ENCODE measurements around the gene GLIS1. TPM values are rescaled to one million over a fixed set of nuclear protein-coding genes. Genes with fewer than 3 reads are reported as not detected.

GLIS1 gene
- total RNA-seq, 1 donor from 2014 or later = not detected

DNA sequence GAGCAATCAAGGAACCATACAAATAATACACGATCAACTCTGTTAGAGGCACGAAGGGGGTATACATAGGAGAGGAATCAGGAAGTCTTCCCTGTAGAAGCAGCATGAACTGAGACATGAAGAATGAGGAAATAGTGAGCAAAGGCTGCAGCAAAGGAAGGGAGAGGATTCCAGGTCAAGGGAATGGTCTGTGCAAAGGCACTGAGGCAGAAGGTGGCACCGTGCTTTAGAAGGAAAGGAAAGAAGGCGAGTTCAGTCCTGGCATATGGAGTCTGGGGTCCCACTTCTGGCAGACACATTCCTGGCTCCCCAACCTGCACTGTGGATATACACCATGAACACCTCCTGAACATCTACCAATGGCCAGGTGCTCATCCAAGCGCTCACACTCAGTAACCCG, 56.1 kb downstream of the GLIS1 start:
- POLR2A ChIA-PET = no interaction called here
- H3K4me3 Mint-ChIP-seq = no peak overlapping the region
- CTCF ChIA-PET = no interaction called here
- TF ChIP-seq, protein P1, sequence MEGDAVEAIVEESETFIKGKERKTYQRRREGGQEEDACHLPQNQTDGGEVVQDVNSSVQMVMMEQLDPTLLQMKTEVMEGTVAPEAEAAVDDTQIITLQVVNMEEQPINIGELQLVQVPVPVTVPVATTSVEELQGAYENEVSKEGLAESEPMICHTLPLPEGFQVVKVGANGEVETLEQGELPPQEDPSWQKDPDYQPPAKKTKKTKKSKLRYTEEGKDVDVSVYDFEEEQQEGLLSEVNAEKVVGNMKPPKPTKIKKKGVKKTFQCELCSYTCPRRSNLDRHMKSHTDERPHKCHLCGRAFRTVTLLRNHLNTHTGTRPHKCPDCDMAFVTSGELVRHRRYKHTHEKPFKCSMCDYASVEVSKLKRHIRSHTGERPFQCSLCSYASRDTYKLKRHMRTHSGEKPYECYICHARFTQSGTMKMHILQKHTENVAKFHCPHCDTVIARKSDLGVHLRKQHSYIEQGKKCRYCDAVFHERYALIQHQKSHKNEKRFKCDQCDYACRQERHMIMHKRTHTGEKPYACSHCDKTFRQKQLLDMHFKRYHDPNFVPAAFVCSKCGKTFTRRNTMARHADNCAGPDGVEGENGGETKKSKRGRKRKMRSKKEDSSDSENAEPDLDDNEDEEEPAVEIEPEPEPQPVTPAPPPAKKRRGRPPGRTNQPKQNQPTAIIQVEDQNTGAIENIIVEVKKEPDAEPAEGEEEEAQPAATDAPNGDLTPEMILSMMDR (IDR thresholded peaks at IDR 0.05) = no peak
- H3K27me3 Mint-ChIP-seq = peaks cover 19% of the 10 kb centered on the region
- intact Hi-C loops (cut with micrococcal nuclease) = no loop called here
- H3K4me1 Mint-ChIP-seq = peaks cover 5% of the 10 kb centered on the region
- DNase-seq = no peak
- no peaks in the 10 kb centered on the region for H3K9me3 Mint-ChIP-seq
- no peak overlapping the region for H3K27ac Mint-ChIP-seq
- no peaks in the 10 kb centered on the region for H3K36me3 Mint-ChIP-seq (ENCODE audit: low read depth)
- no peak for ATAC-seq (ENCODE audit: low read depth)

DNA sequence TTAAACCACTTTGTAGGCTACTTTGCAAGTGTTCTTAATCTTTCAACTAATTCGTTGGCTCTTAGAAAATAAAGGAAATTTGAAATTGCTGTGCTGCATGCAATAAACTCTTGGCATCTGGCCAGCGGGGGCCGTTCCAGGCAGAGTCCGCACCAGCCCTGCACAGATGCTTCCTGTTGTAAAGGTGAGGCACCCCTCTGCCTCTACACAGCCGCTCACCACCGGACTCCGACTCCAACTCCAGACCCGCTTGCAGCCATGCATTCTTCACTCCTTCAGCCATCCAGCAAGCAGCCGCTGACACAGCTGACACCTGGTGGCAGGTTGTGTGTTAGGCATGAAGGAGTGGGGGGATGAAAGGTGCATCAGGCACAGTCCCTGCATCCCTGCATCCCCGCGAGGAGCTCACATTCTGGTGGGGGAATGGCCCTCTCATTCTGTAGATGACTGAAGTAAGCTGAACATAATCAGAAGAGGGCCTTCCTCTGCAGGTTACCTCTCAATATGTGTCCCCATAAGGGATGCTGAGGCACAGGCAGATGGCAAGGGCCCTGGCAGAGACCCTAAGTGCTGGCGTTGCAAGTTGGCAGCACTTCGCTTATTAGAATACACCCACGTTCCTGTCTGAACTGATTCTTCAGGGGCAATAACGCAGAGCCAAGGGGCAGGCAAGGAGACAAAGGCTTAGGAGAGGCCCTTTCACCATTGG, 56.8 kb downstream of the GLIS1 start:
- ChIA-PET POLR2A (no interaction called here), CTCF (no interaction called here)
- peaks cover 5% of the 10 kb centered on the region for H3K4me1 Mint-ChIP-seq
- no peak overlapping the region for H3K27ac Mint-ChIP-seq
- ATAC-seq (ENCODE audit: low read depth) = no peak
- DNase-seq = no peak
- intact Hi-C loops (cut with micrococcal nuclease) = no loop called here
- no peaks in the 10 kb centered on the region for H3K9me3 Mint-ChIP-seq
- H3K36me3 Mint-ChIP-seq (ENCODE audit: low read depth) = no peaks in the 10 kb centered on the region
- H3K4me3 Mint-ChIP-seq = no peak overlapping the region
- TF ChIP-seq, protein P1 (IDR thresholded peaks at IDR 0.05) = no peak
- peaks cover 19% of the 10 kb centered on the region for H3K27me3 Mint-ChIP-seq

DNA sequence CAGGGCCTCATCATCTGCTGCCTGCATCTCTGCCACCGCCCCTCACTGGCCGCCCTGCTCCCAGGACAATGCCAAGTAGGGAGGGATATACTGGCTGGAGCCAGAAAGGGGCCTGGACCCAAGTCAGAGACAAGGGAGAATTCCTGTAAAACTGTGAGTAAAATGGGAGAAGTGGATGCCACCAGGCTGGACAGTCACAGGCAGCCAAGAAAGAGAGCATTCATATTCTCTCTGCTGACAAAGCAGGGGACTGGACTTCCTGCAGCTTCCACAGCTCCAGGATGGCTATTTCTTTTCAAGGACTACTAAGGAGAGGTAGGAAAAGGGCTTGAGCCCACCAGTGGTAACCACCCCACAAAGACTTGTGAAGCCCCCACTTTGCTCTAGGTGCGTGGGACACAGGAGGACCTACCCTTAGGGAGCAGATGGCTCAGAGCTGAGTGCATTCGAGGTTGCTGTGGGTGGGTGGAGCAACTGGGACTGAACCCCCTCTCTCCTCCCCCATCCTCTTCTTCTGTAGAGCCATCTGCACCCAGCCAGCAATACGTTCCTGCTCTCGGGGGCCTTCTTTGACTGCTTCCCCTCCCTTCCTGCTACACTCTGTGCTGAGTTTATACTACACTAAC, 57.5 kb downstream of the GLIS1 start:
- intact Hi-C loops (cut with micrococcal nuclease) = no loop called here
- peaks cover 19% of the 10 kb centered on the region for H3K27me3 Mint-ChIP-seq
- ChIA-PET CTCF (no interaction called here), POLR2A (no interaction called here)
- H3K36me3 Mint-ChIP-seq (ENCODE audit: low read depth) = no peaks in the 10 kb centered on the region
- no peak overlapping the region for H3K4me3 Mint-ChIP-seq
- H3K4me1 Mint-ChIP-seq = peaks cover 5% of the 10 kb centered on the region
- DNase-seq = no peak
- H3K9me3 Mint-ChIP-seq = no peaks in the 10 kb centered on the region
- no peak overlapping the region for H3K27ac Mint-ChIP-seq
- TF ChIP-seq, protein P1 (IDR thresholded peaks at IDR 0.05) = no peak
- no peak for ATAC-seq (ENCODE audit: low read depth)

DNA sequence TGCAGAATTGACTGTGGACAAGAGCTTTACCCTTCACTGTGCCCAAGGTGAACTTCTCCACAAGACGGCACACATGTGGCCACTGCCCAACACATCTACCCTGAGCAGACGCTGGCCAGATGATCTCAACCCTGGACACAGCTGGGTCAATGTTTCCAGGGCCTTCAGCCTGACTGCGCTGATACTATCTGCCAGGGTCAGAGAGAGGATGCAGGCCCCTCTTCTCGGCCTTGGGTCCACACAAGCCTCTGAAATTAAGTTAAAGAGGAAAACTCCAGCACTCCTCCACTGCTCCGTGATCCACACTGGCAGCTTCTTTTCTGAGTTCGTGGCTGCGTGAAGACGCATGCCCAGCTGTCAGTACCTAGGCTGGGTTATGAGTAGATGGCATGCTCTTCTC, 58.1 kb downstream of the GLIS1 start:
- TF ChIP-seq, protein P1 (IDR thresholded peaks at IDR 0.05) = no peak
- Mint-ChIP-seq H3K27me3 (peaks cover 13% of the 10 kb centered on the region), H3K9me3 (no peaks in the 10 kb centered on the region), H3K4me1 (peaks cover 5% of the 10 kb centered on the region), H3K27ac (no peak overlapping the region), H3K4me3 (no peak overlapping the region), H3K36me3 (ENCODE audit: low read depth) (no peaks in the 10 kb centered on the region)
- ATAC-seq (ENCODE audit: low read depth) (no peak), DNase-seq (no peak)
- intact Hi-C loops (cut with micrococcal nuclease) = no loop called here
- CTCF ChIA-PET = no interaction called here
- POLR2A ChIA-PET = no interaction called here

DNA sequence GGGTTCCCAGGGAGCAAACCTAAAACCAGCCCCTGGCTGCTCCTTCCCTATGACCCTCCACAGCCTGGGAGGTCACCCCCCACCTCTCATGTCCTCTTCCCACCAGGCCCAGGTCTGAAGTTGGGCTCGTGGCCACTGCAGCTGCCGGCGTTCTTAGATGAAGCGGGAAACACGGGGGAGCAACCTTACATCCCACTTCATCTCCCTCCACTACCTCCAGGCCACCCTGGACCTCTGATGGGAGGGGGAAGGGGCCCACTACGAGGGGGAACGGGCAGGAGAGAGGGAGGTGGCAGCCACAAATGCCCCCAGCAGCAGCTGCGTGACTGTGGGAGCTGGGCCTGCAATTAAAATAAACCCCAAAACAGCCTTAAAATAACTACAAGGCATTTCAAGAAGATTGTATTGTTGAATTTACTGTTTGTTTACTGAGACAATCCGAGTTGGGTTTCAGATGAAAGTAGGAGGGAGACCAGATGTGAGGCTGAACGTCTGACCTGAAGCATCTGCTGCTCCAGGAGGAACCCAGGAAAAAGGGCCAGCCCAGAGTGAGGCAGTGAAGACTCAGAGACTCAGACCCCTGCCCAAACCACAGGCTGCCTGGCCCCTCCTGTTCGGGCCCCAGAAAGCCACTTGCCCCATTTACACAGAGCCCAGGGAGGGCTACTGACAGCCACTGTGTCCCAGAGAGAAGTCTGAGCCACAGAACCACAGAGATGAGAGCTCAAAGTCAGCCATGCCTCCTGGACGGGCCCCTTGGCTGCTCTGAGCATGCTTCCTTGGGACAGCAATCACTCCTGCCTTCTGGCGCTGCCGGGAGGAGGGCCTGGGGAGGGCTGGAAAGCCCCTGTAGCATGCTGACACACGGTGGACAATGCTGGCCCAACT, 59.8 kb downstream of the GLIS1 start:
- CTCF ChIA-PET = no interaction called here
- H3K9me3 Mint-ChIP-seq = no peaks in the 10 kb centered on the region
- peaks cover 5% of the 10 kb centered on the region for H3K4me1 Mint-ChIP-seq
- intact Hi-C loops (cut with micrococcal nuclease) = no loop called here
- no peak overlapping the region for H3K27ac Mint-ChIP-seq
- H3K4me3 Mint-ChIP-seq = no peak overlapping the region
- TF ChIP-seq, protein P1 (IDR thresholded peaks at IDR 0.05) = no peak
- POLR2A ChIA-PET = no interaction called here
- peaks cover 3% of the 10 kb centered on the region for H3K27me3 Mint-ChIP-seq
- no peaks in the 10 kb centered on the region for H3K36me3 Mint-ChIP-seq (ENCODE audit: low read depth)
- DNase-seq = no peak
- ATAC-seq (ENCODE audit: low read depth) = no peak
